OCI-LY1 (cell line): ENCODE measurements around the gene TFEB.

Source experiments
- CTCF ChIP-seq: fragments of 200-600 bp; sonication (generic), shearing (Covaris generic); IDR thresholded peaks from 2 replicates; pipeline ENCODE4 v1.5.1; 2017; ENCODE audit warnings: mild to moderate bottlenecking, antibody characterized with exemption, low read length, moderate library complexity, mixed read lengths
- EZH2 ChIP-seq: fragments of 200-600 bp; sonication (generic), shearing (Covaris generic); IDR thresholded peaks from 2 replicates; pipeline ENCODE4 v1.8.0; 2017; ENCODE audit warnings: borderline replicate concordance, mixed run types, mild to moderate bottlenecking, antibody characterized with exemption, low read length, moderate library complexity, mixed read lengths

- no peak for TF ChIP-seq EZH2
- TF ChIP-seq CTCF: no peak
These were observed 30.6 kb downstream of the TFEB start for GRCh38 chr6:41704656-41705310.
